H9 (cell line): Measurements from ENCODE around the gene ISY1. TPM values are rescaled to one million over a fixed set of nuclear protein-coding genes. Genes with fewer than 3 reads are reported as not detected.
A peak's percentile ranks its signal among the peaks of the same experiment; 100 is the strongest.

Experiments used
- DNase-seq: peaks from one replicate; pipeline ENCODE4 v3.0.0-alpha.2; 2017
- H2AFZ ChIP-seq: one replicate; pipeline ENCODE4 v1.6.1; 2013; ENCODE audit warnings: mild to moderate bottlenecking, low read length, control low read depth, moderate library complexity
- H2AK5ac ChIP-seq: 2 replicates; pipeline ENCODE4 v1.6.1; 2013; ENCODE audit warnings: low read length, control low read depth, mixed read lengths; ENCODE audit not compliant: insufficient read length
- H2BK120ac ChIP-seq: one replicate; pipeline ENCODE4 v1.6.1; 2013; ENCODE audit warnings: low read depth, mild to moderate bottlenecking, low read length, control low read depth, inconsistent platforms; ENCODE audit not compliant: poor library complexity, severe bottlenecking
- H2BK12ac ChIP-seq: 2 replicates; pipeline ENCODE4 v1.6.1; 2013; ENCODE audit warnings: low read length, control low read depth, mixed read lengths, low read depth; ENCODE audit not compliant: insufficient read length
- H2BK15ac ChIP-seq: 2 replicates; pipeline ENCODE4 v1.6.1; 2013; ENCODE audit warnings: low read depth, low read length, control low read depth
- H2BK20ac ChIP-seq: one replicate; pipeline ENCODE4 v1.6.1; 2013; ENCODE audit warnings: low read depth, mild to moderate bottlenecking, low read length, control low read depth, inconsistent platforms; ENCODE audit not compliant: poor library complexity, severe bottlenecking
- H2BK5ac ChIP-seq: 2 replicates; pipeline ENCODE4 v1.6.1; 2013; ENCODE audit warnings: low read length, control low read depth, mixed read lengths; ENCODE audit not compliant: insufficient read length
- H3K14ac ChIP-seq: 2 replicates; pipeline ENCODE4 v1.6.1; 2013; ENCODE audit warnings: low read length, control low read depth; ENCODE audit not compliant: insufficient read depth
- H3K18ac ChIP-seq: 2 replicates; pipeline ENCODE4 v1.6.1; 2013; ENCODE audit warnings: low read depth, mild to moderate bottlenecking, mixed read lengths, low read length, control low read depth; ENCODE audit not compliant: insufficient read length
- H3K23ac ChIP-seq: 2 replicates; pipeline ENCODE4 v1.6.1; 2013; ENCODE audit warnings: low read length, control low read depth, mixed read lengths, low read depth; ENCODE audit not compliant: insufficient read length
- H3K23me2 ChIP-seq: 2 replicates; pipeline ENCODE4 v1.6.1; 2013; ENCODE audit warnings: low read depth, mild to moderate bottlenecking, mixed read lengths, low read length, control low read depth; ENCODE audit not compliant: insufficient read length, poor library complexity, severe bottlenecking
- H3K27ac ChIP-seq: 2 replicates; pipeline ENCODE4 v1.5.1; 2013; ENCODE audit warnings: low read length, control low read depth, mixed read lengths, low read depth; ENCODE audit not compliant: insufficient read length
- H3K27me3 ChIP-seq: 2 replicates; pipeline ENCODE4 v1.6.1; 2013; ENCODE audit warnings: low read length, control low read depth, inconsistent platforms; ENCODE audit not compliant: insufficient read depth
- H3K4ac ChIP-seq: 2 replicates; pipeline ENCODE4 v1.6.1; 2013; ENCODE audit warnings: low read depth, mild to moderate bottlenecking, control low read depth, inconsistent platforms, low read length, moderate library complexity
- H3K4me1 ChIP-seq: 2 replicates; pipeline ENCODE4 v1.6.1; 2013; ENCODE audit warnings: low read length, control low read depth, inconsistent platforms; ENCODE audit not compliant: insufficient read depth
- H3K4me2 ChIP-seq: 2 replicates; pipeline ENCODE4 v1.6.1; 2013; ENCODE audit warnings: low read length, control low read depth, mixed read lengths; ENCODE audit not compliant: insufficient read length, insufficient read depth
- H3K56ac ChIP-seq: 2 replicates; pipeline ENCODE4 v1.6.1; 2013; ENCODE audit warnings: low read depth, mild to moderate bottlenecking, mixed read lengths, low read length, control low read depth; ENCODE audit not compliant: insufficient read length
- H3K79me1 ChIP-seq: 2 replicates; pipeline ENCODE4 v1.6.1; 2013; ENCODE audit warnings: low read depth, mild to moderate bottlenecking, moderate library complexity, low read length, control low read depth, inconsistent platforms; ENCODE audit not compliant: insufficient read depth, poor library complexity, severe bottlenecking
- H3K79me2 ChIP-seq: 2 replicates; pipeline ENCODE4 v1.6.1; 2013; ENCODE audit warnings: low read length, control low read depth, inconsistent platforms; ENCODE audit not compliant: insufficient read depth
- H3K9ac ChIP-seq: 2 replicates; pipeline ENCODE4 v1.6.1; 2013; ENCODE audit warnings: low read length, control low read depth, mixed read lengths; ENCODE audit not compliant: insufficient read length; ENCODE audit errors: extremely low read depth
- H3K9me3 ChIP-seq: one replicate; pipeline ENCODE4 v1.6.1; 2013; ENCODE audit warnings: low read depth, low read length, inconsistent platforms; ENCODE audit not compliant: control insufficient read depth
- H3T11ph ChIP-seq: one replicate; pipeline ENCODE4 v1.6.1; 2013; ENCODE audit warnings: mild to moderate bottlenecking, low read length, control low read depth, inconsistent platforms
- H4K20me1 ChIP-seq: one replicate; pipeline ENCODE4 v1.6.1; 2013; ENCODE audit not compliant: control insufficient read depth, insufficient read length, insufficient read depth
- H4K5ac ChIP-seq: 2 replicates; pipeline ENCODE4 v1.6.1; 2013; ENCODE audit warnings: low read depth, mild to moderate bottlenecking, mixed read lengths, low read length, control low read depth; ENCODE audit not compliant: insufficient read length
- H4K8ac ChIP-seq: replicated peaks from 2 replicates; pipeline ENCODE4 v1.6.1; 2013; ENCODE audit warnings: low read length, control low read depth, mixed read lengths, low read depth; ENCODE audit not compliant: insufficient read length
- H4K91ac ChIP-seq: 2 replicates; pipeline ENCODE4 v1.6.1; 2013; ENCODE audit warnings: low read depth, mild to moderate bottlenecking, moderate library complexity, mixed read lengths, low read length, control low read depth; ENCODE audit not compliant: insufficient read length
- H3K27ac Mint-ChIP-seq, 3 experiments: 2 replicates in 2 of 3; 3 replicates in 1 of 3; pipeline ENCODE4 v1.8.0; 2020 to 2021; ENCODE audit warnings: mixed read lengths in 3 of 3, mild to moderate bottlenecking in 1 of 3, moderate library complexity in 1 of 3
- H3K27me3 Mint-ChIP-seq: 2 replicates; pipeline ENCODE4 v1.8.0; 2021; ENCODE audit warnings: low read depth, mild to moderate bottlenecking, moderate library complexity, mixed read lengths
- H3K36me3 Mint-ChIP-seq, 3 experiments: 2 replicates in 2 of 3; 3 replicates in 1 of 3; pipeline ENCODE4 v1.8.0; 2020 to 2021; ENCODE audit warnings: low read depth in 3 of 3, mixed read lengths in 3 of 3; ENCODE audit not compliant: insufficient read depth in 1 of 3
- H3K4me1 Mint-ChIP-seq, 2 experiments: 2 replicates each; pipeline ENCODE4 v1.8.0; 2020; ENCODE audit warnings: mixed read lengths in 2 of 2
- H3K4me3 Mint-ChIP-seq, 2 experiments: 2 replicates in 1 of 2; 3 replicates in 1 of 2; pipeline ENCODE4 v1.8.0; 2020 to 2021; ENCODE audit warnings: mild to moderate bottlenecking in 2 of 2, mixed read lengths in 2 of 2, moderate library complexity in 1 of 2
- H3K9me3 Mint-ChIP-seq, 2 experiments: 2 replicates in 1 of 2; 3 replicates in 1 of 2; pipeline ENCODE4 v1.8.0; 2020; ENCODE audit warnings: mild to moderate bottlenecking in 2 of 2, mixed read lengths in 2 of 2, moderate library complexity in 1 of 2
- CTCF ChIP-seq: fragments of 200-600 bp; sonication (generic); conservative IDR thresholded peaks from 3 replicates; pipeline ENCODE4 v1.8.0; 2021; ENCODE audit warnings: antibody characterized with exemption, mild to moderate bottlenecking
- WGBS: extraction: QIAGEN DNeasy Blood & Tissue Kit; methylation state at CpG from one replicate; pipeline ENCODE4 v1.1.7; 2013; ENCODE audit warnings: missing lambda C conversion rate, low lambda C conversion rate, mixed read lengths; ENCODE audit not compliant: insufficient read length; ENCODE audit errors: extremely low coverage; 5-methylcytosine and 5-hydroxymethylcytosine counted together
- total RNA-seq: library from RNA; stranded (reverse); gene quantifications from 2 replicates; pipeline ENCODE4 v1.2.1, GENCODE V29; 2021

ISY1 gene
- total RNA-seq, 1 experiment from 2014 or later = 28.1 TPM

GRCh38 chr3:129123314-129124060 lies 37.4 kb downstream of the ISY1 start:
- Histone ChIP-seq H3K9me3 (no peaks in the 10 kb centered on the region), H3K9ac (no peak overlapping the region), H4K5ac (no peak overlapping the region), H3K27ac (no peak overlapping the region), H2BK12ac (no peak overlapping the region), H3K23ac (no peak overlapping the region), H3K23me2 (peaks cover 10% of the 10 kb centered on the region), H3K79me2 (peaks cover 4% of the 10 kb centered on the region; the same call in 1 of the 2 replicates), H4K8ac (no peak overlapping the region), H2AFZ (no peak overlapping the region), H3K79me1 (no peaks in the 10 kb centered on the region), H2BK15ac (no peak overlapping the region), H3T11ph (no peak overlapping the region), H2AK5ac (no peak overlapping the region), H4K20me1 (no peaks in the 10 kb centered on the region), H2BK5ac (no peak overlapping the region), H3K4me2 (no peak overlapping the region), H2BK120ac (no peak overlapping the region), H3K27me3 (no peaks in the 10 kb centered on the region), H3K56ac (no peak overlapping the region), H3K14ac (no peak overlapping the region), H3K4ac (no peak overlapping the region), H2BK20ac (no peak overlapping the region), H3K4me1 (no peaks in the 10 kb centered on the region), H4K91ac (no peak overlapping the region), H3K18ac (no peak overlapping the region)
- H3K27ac Mint-ChIP-seq = no peak overlapping the region
- peaks cover 28 to 30% of the 10 kb centered on the region in 2 experiments for H3K4me1 Mint-ChIP-seq
- peak overlapping the region; percentile 21 to 26; a peak in 3 of 5 replicates for H3K4me3 Mint-ChIP-seq
- peaks cover 0 to 5% (median 2%) of the 10 kb centered on the region in 3 experiments; a peak in 2 of 7 replicates for H3K36me3 Mint-ChIP-seq
- H3K9me3 Mint-ChIP-seq = no peaks in the 10 kb centered on the region
- WGBS = no CpG with 5 or more reads among the region's 5 CpGs
- TF ChIP-seq CTCF = no peak
- H3K27me3 Mint-ChIP-seq = no peaks in the 10 kb centered on the region; the same call in 1 of the 2 replicates
- DNase-seq = no peak
